Transverse colon (tissue), 4 donors: ENCODE data around the gene SCIN.

Source experiments
- CTCF ChIP-seq, 5 experiments: fragments of 200-600 bp in 3 of 5; fragments of 450-650 bp in 2 of 5; sonication (generic) in 3 of 5; IDR thresholded peaks; 1 replicate in 2 of 5; 2 replicates in 3 of 5; pipeline ENCODE4 v1.5.1; 2016 to 2017; ENCODE audit warnings: antibody characterized with exemption in 5 of 5, inconsistent platforms in 3 of 5, mild to moderate bottlenecking in 2 of 5, moderate library complexity in 1 of 5
- EP300 ChIP-seq: sonication (generic); formaldehyde crosslinking; IDR thresholded peaks from one replicate; pipeline ENCODE4 v1.6.1; 2017; ENCODE audit warnings: antibody characterized with exemption, low read depth
- POLR2A ChIP-seq: fragments of 450-650 bp; IDR thresholded peaks from one replicate; pipeline ENCODE4 v1.6.1; 2016; ENCODE audit warnings: antibody characterized with exemption, mild to moderate bottlenecking, moderate library complexity
- POLR2AphosphoS5 ChIP-seq, 3 donors: sonication (generic); formaldehyde crosslinking; IDR thresholded peaks; one replicate each; pipeline ENCODE4 v1.6.1; 2016; ENCODE audit warnings: antibody characterized with exemption in 3 of 3

- TF ChIP-seq EP300 (no peak), CTCF (IDR thresholded peaks at IDR 0.05) (no peak), POLR2AphosphoS5 (IDR thresholded peaks at IDR 0.05) (no peak), POLR2A (no peak)
These were observed 133.4 kb downstream of the SCIN start for GRCh38 chr7:12703881-12704280.
